C4-2B (cell line): Measurements from ENCODE around the gene CD37.

Experiments used
- ZFX ChIP-seq: fragments of 450-650 bp; IDR thresholded peaks from 2 replicates; pipeline ENCODE4 v1.6.1; 2017
- TF ChIP-seq, protein P1 (sequence below): fragments of 450-650 bp; conservative IDR thresholded peaks from 2 replicates; pipeline ENCODE4 v1.5.1; 2017; ENCODE audit warnings: mild to moderate bottlenecking

DNA sequence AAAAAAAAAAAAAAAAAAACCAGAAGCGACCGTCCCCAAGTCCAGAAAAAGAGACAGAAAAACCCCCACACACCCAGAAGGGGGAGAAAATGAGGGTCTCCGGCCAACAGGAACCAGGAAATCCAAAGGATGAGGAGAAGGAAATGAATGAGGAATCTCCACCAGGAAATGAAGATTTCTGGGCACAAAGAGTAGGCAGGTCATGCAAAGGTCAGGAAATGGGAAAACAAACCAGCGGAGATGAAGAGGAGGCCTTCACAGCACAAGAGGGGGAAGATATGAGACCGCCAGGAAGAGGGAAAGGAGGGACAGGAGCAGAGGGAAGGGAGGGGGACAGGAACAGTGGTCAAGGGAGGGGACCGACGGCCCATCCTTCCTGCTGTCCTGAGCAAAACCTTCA, 21.2 kb downstream of the CD37 start:
- TF ChIP-seq, protein P1, sequence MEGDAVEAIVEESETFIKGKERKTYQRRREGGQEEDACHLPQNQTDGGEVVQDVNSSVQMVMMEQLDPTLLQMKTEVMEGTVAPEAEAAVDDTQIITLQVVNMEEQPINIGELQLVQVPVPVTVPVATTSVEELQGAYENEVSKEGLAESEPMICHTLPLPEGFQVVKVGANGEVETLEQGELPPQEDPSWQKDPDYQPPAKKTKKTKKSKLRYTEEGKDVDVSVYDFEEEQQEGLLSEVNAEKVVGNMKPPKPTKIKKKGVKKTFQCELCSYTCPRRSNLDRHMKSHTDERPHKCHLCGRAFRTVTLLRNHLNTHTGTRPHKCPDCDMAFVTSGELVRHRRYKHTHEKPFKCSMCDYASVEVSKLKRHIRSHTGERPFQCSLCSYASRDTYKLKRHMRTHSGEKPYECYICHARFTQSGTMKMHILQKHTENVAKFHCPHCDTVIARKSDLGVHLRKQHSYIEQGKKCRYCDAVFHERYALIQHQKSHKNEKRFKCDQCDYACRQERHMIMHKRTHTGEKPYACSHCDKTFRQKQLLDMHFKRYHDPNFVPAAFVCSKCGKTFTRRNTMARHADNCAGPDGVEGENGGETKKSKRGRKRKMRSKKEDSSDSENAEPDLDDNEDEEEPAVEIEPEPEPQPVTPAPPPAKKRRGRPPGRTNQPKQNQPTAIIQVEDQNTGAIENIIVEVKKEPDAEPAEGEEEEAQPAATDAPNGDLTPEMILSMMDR = no peak
- TF ChIP-seq ZFX = no peak
